Thyroid gland (tissue), 4 donors: ENCODE results near the gene ABI3. TPM values are rescaled to one million over a fixed set of nuclear protein-coding genes. Genes with fewer than 3 reads are reported as not detected.

Experiments
- DNase-seq, 2 donors: peaks; one replicate each; pipeline ENCODE4 v3.0.0-alpha.2; 2019
- H3K27ac ChIP-seq, 3 donors: fragments of 200-600 bp; sonication (generic); 1 replicate in 2 of 3; 2 replicates in 1 of 3; pipeline ENCODE4 v1.5.1; 2016 to 2019; ENCODE audit warnings: mild to moderate bottlenecking in 1 of 3, moderate library complexity in 1 of 3
- H3K27me3 ChIP-seq: fragments of 200-600 bp; sonication (generic); one replicate; pipeline ENCODE4 v1.5.1; 2019
- H3K36me3 ChIP-seq, 2 donors: fragments of 200-600 bp; sonication (generic); one replicate each; pipeline ENCODE4 v1.5.1; 2016 to 2019
- H3K4me1 ChIP-seq, 2 donors: fragments of 200-600 bp; sonication (generic); one replicate each; pipeline ENCODE4 v1.5.1; 2017 to 2019
- H3K4me3 ChIP-seq, 3 donors: fragments of 200-600 bp; sonication (generic); replicated peaks in 1 of 3; 1 replicate in 2 of 3; 2 replicates in 1 of 3; pipeline ENCODE4 v1.5.1; 2016; ENCODE audit warnings: mild to moderate bottlenecking in 1 of 3
- H3K9me3 ChIP-seq: fragments of 200-600 bp; sonication (generic); one replicate; pipeline ENCODE4 v1.5.1; 2017
- CTCF ChIP-seq, 6 experiments: fragments of 200-600 bp in 3 of 6; fragments of 450-650 bp in 3 of 6; sonication (generic) in 3 of 6; IDR thresholded peaks; one replicate each; pipeline ENCODE4 v1.5.1; 2016 to 2019; ENCODE audit warnings: antibody characterized with exemption in 6 of 6, mild to moderate bottlenecking in 2 of 6, inconsistent platforms in 1 of 6, moderate library complexity in 1 of 6
- POLR2A ChIP-seq, 2 donors: fragments of 450-650 bp; IDR thresholded peaks; one replicate each; pipeline ENCODE4 v1.6.1; 2017; ENCODE audit warnings: antibody characterized with exemption in 2 of 2, mild to moderate bottlenecking in 2 of 2, moderate library complexity in 1 of 2
- WGBS, 2 donors: methylation state at CpG; one replicate each; pipeline ENCODE4 v1.1.5; 2017; 5-methylcytosine and 5-hydroxymethylcytosine counted together
- intact Hi-C: fragments of 100-400 bp; cut with DNase I; formaldehyde crosslinking; loops from one replicate; pipeline ENCODE4 v1.15.1; 2023
- total RNA-seq, 4 donors: library from RNA; depleted of rRNA; stranded (reverse); fragments of >200 nt; gene quantifications; one replicate each; pipeline ENCODE4 v1.2.3, GENCODE V29; 2016

Gene ABI3
- total RNA-seq, 4 donors from 2014 or later = 4.2 to 10.3 (median 6.2) TPM

DNA sequence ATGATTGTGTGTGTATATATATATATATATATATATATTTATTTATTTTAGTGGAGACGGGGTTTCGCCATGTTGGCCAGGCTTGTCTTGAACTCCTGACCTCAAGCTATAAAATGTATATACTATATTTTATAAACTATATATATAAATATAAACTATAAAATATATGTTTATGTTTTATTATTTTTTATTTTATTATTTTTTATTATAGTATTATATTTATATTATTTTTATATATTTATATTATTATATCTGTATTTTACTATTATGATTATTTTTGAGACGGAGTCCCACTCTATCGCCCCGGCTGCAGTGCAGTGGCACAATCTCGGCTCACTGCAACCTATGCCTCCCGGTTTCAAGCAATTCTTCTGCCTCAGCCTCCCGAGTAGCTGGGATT is 30.5 kb downstream of the ABI3 start:
- no peak overlapping the region for H3K4me3 ChIP-seq
- no peak for TF ChIP-seq CTCF (IDR thresholded peaks at IDR 0.05)
- no peak for TF ChIP-seq POLR2A (IDR thresholded peaks at IDR 0.05)
- intact Hi-C loops = no loop called here
- H3K36me3 ChIP-seq = no peaks in the 10 kb centered on the region
- no peaks in the 10 kb centered on the region for H3K27me3 ChIP-seq
- peaks cover 0 to 7% of the 10 kb centered on the region in 2 donors for H3K4me1 ChIP-seq
- H3K9me3 ChIP-seq = no peaks in the 10 kb centered on the region
- no peak for DNase-seq
- 90 to 92% methylated on average over 8 of the region's 8 CpGs for WGBS, 2 donors
- no peak overlapping the region for H3K27ac ChIP-seq

- Histone ChIP-seq H3K27ac (no peak overlapping the region), H3K27me3 (no peaks in the 10 kb centered on the region), H3K4me1 (peaks cover 0 to 5% of the 10 kb centered on the region in 2 donors), H3K36me3 (no peaks in the 10 kb centered on the region), H3K9me3 (no peaks in the 10 kb centered on the region), H3K4me3 (no peak overlapping the region)
- TF ChIP-seq POLR2A (IDR thresholded peaks at IDR 0.05) (no peak), CTCF (IDR thresholded peaks at IDR 0.05) (no peak)
- intact Hi-C loops = no loop called here
- WGBS, 2 donors = 78 to 87% methylated on average over 9 of the region's 9 CpGs
- DNase-seq = no peak
Measured at GRCh38 chr17:49241692-49242397, 31.3 kb downstream of the ABI3 start.

DNA sequence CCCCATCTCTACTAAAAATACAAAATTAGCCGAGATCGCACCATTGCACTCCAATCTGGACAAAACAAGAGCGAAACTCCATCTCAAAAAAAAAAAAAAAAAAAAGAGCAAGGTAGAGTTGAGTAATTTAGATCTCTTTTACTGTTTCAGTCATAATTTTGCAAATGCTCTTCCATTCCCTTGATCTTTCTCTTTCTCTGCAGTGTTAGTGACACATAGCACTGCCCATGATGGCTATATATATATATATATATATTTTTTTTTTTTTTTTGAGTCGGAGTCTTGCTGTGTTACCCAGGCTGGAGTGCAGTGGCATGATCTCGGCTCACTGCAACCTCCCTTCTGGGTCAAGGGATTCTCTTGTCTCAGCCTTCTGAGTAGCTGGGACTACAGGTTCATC is 32.3 kb downstream of the ABI3 start:
- no peaks in the 10 kb centered on the region for H3K27me3 ChIP-seq

GRCh38 chr17:49244839-49245238 is 34.3 kb downstream of the ABI3 start:
- H3K9me3 ChIP-seq = no peaks in the 10 kb centered on the region
- peaks cover 4 to 10% of the 10 kb centered on the region in 2 donors for H3K4me1 ChIP-seq
- no peaks in the 10 kb centered on the region for H3K36me3 ChIP-seq
- H3K27ac ChIP-seq = no peak overlapping the region
- intact Hi-C loops = no loop called here
- no peaks in the 10 kb centered on the region for H3K27me3 ChIP-seq
- TF ChIP-seq CTCF (IDR thresholded peaks at IDR 0.05) = no peak
- TF ChIP-seq POLR2A (IDR thresholded peaks at IDR 0.05) = no peak
- H3K4me3 ChIP-seq = no peak overlapping the region
- no peak for DNase-seq
- WGBS, 2 donors = 88 to 93% methylated on average over 4 of the region's 4 CpGs

More for the DNA sequence above, 32.3 kb downstream of the ABI3 start:
- DNase-seq = no peak
- Histone ChIP-seq H3K27ac (no peak overlapping the region), H3K9me3 (no peaks in the 10 kb centered on the region), H3K4me1 (no peaks in the 10 kb centered on the region), H3K4me3 (no peak overlapping the region), H3K36me3 (no peaks in the 10 kb centered on the region)
- intact Hi-C loops = no loop called here
- TF ChIP-seq CTCF (IDR thresholded peaks at IDR 0.05) (no peak), POLR2A (IDR thresholded peaks at IDR 0.05) (no peak)
- 92 to 95% methylated on average over 5 of the region's 5 CpGs for WGBS, 2 donors

GRCh38 chr17:49247944-49248343 is 37.4 kb downstream of the ABI3 start:
- no peak for DNase-seq
- Histone ChIP-seq H3K4me3 (no peak overlapping the region), H3K27ac (no peak overlapping the region), H3K9me3 (no peaks in the 10 kb centered on the region), H3K27me3 (no peaks in the 10 kb centered on the region), H3K36me3 (no peaks in the 10 kb centered on the region), H3K4me1 (peaks cover 4 to 10% of the 10 kb centered on the region in 2 donors)
- 92 to 93% methylated on average over 7 of the region's 7 CpGs for WGBS, 2 donors
- TF ChIP-seq POLR2A (IDR thresholded peaks at IDR 0.05) (no peak), CTCF (IDR thresholded peaks at IDR 0.05) (no peak)
- intact Hi-C loops = no loop called here
